GM04504 (cell line): ENCODE measurements around the gene COX20.
"Not testable (repeated sequence)": the region's sequence is repeated elsewhere in the genome, so short reads cannot be mapped to it uniquely, and the experiment has no call there.

ENCODE experiments used
- DNase-seq: peaks from one replicate; pipeline ENCODE4 v3.0.0-alpha.2; 2012; ENCODE audit warnings: low read depth

COX20 gene

DNA sequence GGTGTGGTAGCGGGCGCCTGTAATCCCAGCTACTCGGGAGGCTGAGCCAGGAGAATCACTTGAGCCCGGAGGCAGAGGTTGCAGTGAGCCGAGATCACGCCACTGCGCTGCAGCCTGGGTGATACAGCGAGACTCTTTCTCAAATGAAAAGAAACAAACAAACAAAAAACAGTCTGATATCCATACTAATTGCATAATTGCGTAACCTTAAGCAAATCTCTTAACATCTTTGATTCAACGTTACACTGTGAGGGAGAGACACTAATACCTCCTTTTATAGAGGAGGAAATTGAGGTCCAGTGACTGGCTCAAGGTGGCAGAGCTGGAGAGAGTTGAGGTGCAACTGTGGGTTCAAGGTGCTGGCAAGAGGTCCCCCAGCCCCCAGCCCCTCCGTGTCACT lies 12.6 kb upstream of the COX20 start:
- no peak for DNase-seq

- DNase-seq, result no peak
Measured at GRCh38 chr1:244826712-244827111, 8.7 kb upstream of the COX20 start.

GRCh38 chr1:244830639-244831038 lies 4.8 kb upstream of the COX20 start:
- no peak for DNase-seq

GRCh38 chr1:244833260-244833659 lies 2.2 kb upstream of the COX20 start:
- DNase-seq, result not testable (repeated sequence)

DNA sequence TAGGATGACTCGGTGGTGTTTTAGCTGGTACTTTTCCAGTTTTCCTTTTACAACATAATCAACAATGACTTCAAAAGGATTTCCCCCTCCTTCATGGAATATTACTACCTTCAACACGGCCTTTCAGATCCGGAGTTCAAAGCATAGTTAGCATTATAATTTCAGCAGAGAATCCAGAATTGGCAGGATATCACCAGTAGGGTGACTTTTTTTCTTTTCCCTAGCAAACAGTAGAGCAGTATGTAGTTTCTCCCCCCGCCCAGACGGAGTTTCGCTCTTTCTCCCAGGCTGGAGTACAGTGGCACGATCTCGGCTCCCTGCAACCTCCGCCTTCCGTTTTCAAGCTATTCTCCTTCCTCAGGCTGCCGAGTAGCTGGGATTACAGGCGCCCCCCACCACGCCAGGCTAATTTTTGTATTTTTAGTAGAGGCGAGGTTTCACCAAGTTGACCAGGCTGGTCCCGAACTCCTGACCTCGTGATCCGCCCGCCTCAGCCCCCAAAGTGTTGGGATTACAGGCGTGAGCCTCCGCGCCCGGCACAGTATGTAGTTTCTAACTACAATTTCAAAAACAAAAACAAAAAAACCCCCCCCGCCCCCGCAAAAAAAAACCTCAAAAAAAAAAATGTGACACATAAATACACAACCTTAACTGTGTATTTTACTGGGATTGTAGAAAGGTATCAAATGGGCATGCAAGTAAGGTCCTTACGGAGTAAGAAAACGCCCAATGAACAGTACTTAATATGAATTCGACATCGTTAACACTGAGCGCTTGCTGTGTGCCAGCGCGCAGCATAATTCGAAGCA lies 1.5 kb upstream of the COX20 start:
- no peak for DNase-seq

GRCh38 chr1:244834543-244835275 lies 749 bp upstream of the COX20 start:
- peak; percentile 74 for DNase-seq

GRCh38 chr1:244836135-244836521 lies 670 bp downstream of the COX20 start:
- DNase-seq, result no peak

GRCh38 chr1:244836584-244836983 lies 1.1 kb downstream of the COX20 start:
- DNase-seq, result no peak

- DNase-seq, result no peak
Measured at GRCh38 chr1:244837597-244838258, 2.3 kb downstream of the COX20 start.

- no peak for DNase-seq
Measured at GRCh38 chr1:244839656-244840055, 4.2 kb downstream of the COX20 start.

DNA sequence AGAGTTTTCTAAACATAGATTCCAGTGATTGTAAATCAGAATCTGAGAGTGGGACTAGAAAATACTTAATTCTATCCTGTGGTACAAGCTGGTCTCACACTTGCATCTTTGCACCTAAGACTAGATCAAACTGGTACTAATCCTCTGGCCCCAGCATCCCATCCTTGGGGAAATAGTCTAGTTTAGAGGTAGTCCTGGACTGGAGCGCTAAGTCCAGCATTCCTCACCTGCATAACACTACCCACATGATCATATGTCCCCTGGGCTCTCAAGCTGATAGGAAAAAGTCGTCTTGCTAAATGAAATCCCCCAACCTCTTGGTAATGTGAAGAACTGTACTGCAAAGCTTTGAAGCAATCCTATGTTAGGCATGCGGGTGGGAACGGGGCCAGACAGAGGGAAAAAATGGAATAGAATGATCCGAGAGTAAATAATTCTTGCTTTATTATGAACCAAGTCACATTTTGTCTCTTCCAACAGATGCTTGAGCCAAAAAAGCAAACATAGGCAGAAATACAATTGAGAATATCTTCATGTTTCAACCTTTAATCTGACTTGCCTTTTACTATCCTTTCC lies 4.8 kb downstream of the COX20 start:
- DNase-seq, result no peak

GRCh38 chr1:244841273-244841927 lies 5.9 kb downstream of the COX20 start:
- no peak for DNase-seq

DNA sequence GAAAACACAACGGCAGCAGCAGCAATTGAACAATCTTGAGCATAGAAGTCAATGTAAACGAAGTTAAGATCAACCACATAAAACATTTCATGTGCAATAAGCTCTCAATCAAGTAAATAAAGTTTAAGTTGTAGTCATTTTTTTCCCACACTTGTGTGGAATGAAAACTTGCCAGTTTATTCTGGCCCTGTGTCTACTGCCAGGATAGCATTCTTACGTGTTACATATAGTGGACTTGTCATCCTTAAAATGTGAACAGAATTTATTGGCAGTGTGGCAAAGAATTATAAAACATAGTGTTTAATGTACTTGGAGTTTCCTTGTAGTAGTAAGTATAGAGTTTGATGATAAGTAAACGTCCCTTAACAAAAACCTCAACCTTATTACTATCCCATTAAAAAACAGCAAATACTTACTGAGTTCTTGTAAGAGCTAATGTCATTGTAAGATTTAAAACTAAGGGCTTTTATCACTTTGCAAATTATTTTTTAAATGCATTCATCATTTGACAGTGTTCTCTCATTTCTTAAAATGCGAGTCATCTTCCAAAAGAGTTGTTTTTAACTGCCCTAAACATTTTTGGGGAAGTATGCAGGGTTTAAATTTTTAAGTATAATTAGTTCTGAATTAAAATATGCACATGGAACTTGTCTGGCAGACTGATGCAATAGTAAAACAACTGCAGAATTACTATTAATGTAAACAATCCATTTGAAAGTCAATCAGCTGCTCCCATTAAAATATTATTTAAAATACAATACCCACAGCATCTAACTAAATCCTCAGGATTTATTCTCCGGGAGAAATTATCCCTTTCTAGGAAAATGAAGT lies 7.9 kb downstream of the COX20 start:
- no peak for DNase-seq

GRCh38 chr1:244844155-244845121 lies 9.0 kb downstream of the COX20 start:
- DNase-seq, result no peak

DNA sequence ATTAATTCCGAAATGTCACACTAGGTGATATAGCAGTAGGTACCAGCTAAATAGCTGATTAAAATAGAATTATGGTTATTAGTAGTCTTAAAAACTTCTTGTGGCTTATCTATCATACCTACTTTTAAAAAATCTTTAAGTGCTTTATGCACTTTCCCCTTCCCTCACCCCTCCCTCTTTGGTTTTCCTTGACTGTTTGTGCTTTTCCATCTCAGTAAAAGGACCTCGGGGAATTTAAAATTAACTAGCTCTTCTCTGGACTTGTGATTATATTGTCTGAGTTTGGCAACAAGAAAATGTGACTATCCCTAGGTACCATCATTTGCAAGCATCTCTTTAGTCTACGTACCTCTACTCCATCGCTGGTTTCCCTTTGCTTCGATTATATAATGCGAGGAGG lies 11.2 kb downstream of the COX20 start:
- DNase-seq, result no peak

GRCh38 chr1:244849189-244849866 lies 13.9 kb downstream of the COX20 start:
- no peak for DNase-seq

DNA sequence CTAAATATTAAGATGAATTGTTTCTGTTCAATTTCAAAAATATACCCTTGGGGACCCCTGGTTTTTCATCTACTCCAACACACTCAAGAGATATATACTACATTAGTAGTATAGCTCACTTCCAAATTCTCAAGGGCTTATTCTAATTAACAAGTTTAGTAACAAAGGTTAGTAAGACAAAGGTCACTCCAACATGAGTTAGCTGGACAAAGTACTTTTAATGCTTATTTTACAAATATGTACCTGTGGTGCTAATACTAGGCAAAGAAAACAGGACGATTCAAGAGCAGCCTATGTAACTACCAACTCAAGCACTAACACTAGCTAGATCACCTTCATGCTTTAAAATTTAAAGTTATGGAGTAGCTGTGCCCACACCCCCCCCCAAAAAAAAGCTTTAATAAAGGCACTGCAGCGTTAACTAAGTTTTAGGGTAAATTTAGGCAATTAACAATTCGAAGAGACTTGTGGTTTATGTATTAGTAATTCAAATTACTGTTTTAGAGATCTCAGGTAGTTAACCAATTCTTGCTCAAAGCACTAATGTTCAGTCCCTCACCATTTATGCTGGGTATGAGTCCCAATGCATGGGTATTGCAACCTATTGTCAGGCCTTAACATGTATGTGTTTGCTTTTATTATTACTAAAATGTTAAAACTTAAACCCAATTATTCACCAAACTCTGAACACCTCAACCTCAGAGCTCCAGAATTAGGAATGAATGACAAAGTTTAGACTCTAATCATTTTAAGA lies 14.8 kb downstream of the COX20 start:
- DNase-seq, result no peak

DNA sequence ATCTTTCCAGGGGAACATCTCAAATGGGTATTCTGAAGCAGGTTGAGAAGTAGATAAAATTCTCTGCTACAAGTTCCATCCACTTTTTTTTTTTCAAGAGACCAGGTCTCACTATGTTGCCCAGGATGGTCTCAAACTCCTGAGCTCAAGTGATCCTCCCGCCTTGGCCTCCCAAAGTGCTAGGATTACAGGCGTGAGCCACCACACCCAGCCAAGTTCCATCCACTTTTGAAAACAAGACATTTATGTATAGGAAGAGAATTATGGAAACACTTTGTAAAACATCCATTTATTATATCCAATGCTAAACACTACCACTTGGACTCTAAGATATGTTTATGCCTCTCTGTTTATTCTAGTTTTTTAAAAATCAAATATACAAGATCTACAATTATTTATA lies 15.4 kb downstream of the COX20 start:
- no peak for DNase-seq
